Neuronal stem cell (in vitro differentiated cells): ENCODE data around the gene PDE9A.

Experiments used
- DNase-seq: peaks from one replicate; pipeline ENCODE4 v3.0.0-alpha.2; 2013; ENCODE audit warnings: low spot score
- H2AFZ ChIP-seq: one replicate; pipeline ENCODE4 v1.6.1; 2013; ENCODE audit warnings: mild to moderate bottlenecking, low read length, inconsistent platforms
- H2AK5ac ChIP-seq: 2 replicates; pipeline ENCODE4 v1.6.1; 2013; ENCODE audit warnings: low read depth, mild to moderate bottlenecking, inconsistent platforms, low read length, moderate library complexity, mixed read lengths
- H2BK120ac ChIP-seq: 2 replicates; pipeline ENCODE4 v1.6.1; 2013; ENCODE audit warnings: low read depth, mild to moderate bottlenecking, inconsistent platforms, low read length, moderate library complexity, mixed read lengths
- H2BK12ac ChIP-seq: one replicate; pipeline ENCODE4 v1.6.1; 2013; ENCODE audit warnings: low read length, inconsistent platforms
- H2BK15ac ChIP-seq: 2 replicates; pipeline ENCODE4 v1.6.1; 2013; ENCODE audit warnings: mild to moderate bottlenecking, low read length, inconsistent platforms, mixed read lengths
- H2BK5ac ChIP-seq: one replicate; pipeline ENCODE4 v1.6.1; 2013; ENCODE audit warnings: inconsistent platforms, mild to moderate bottlenecking, low read length, moderate library complexity
- H3K14ac ChIP-seq: one replicate; pipeline ENCODE4 v1.6.1; 2013; ENCODE audit warnings: low read length, inconsistent platforms
- H3K18ac ChIP-seq: 2 replicates; pipeline ENCODE4 v1.6.1; 2013; ENCODE audit warnings: low read length, inconsistent platforms
- H3K23ac ChIP-seq: 2 replicates; pipeline ENCODE4 v1.6.1; 2013; ENCODE audit warnings: low read depth, mild to moderate bottlenecking, mixed read lengths, low read length, inconsistent platforms; ENCODE audit not compliant: poor library complexity
- H3K27ac ChIP-seq: replicated peaks from 3 replicates; pipeline ENCODE4 v1.5.1; 2013; ENCODE audit warnings: low read length, inconsistent platforms
- H3K27me3 ChIP-seq, 3 experiments: 2 replicates each; pipeline ENCODE4 v1.6.1; 2013; ENCODE audit warnings: low read length in 3 of 3, mild to moderate bottlenecking in 2 of 3, inconsistent platforms in 1 of 3, low read depth in 1 of 3, mixed read lengths in 1 of 3, moderate library complexity in 1 of 3; ENCODE audit not compliant: control insufficient read depth in 3 of 3, insufficient read depth in 3 of 3
- H3K36me3 ChIP-seq, 2 donors: replicated peaks in 1 of 2; 2 replicates each; pipeline ENCODE4 v1.6.1; 2013; ENCODE audit warnings: low read length in 2 of 2; ENCODE audit not compliant: control insufficient read depth in 2 of 2, insufficient read depth in 2 of 2
- H3K4ac ChIP-seq: 2 replicates; pipeline ENCODE4 v1.6.1; 2013; ENCODE audit warnings: inconsistent platforms, mild to moderate bottlenecking, low read length, moderate library complexity
- H3K4me1 ChIP-seq, 2 donors: 1 replicate in 1 of 2; 2 replicates in 1 of 2; pipeline ENCODE4 v1.6.1; 2013; ENCODE audit warnings: low read length in 2 of 2, low read depth in 1 of 2; ENCODE audit not compliant: control insufficient read depth in 2 of 2, insufficient read depth in 1 of 2
- H3K4me2 ChIP-seq: one replicate; pipeline ENCODE4 v1.6.1; 2013; ENCODE audit warnings: mild to moderate bottlenecking, low read length, inconsistent platforms; ENCODE audit not compliant: insufficient read depth, poor library complexity, severe bottlenecking
- H3K4me3 ChIP-seq, 2 donors: 2 replicates each; pipeline ENCODE4 v1.5.1; 2013; ENCODE audit warnings: low read length in 2 of 2, mild to moderate bottlenecking in 2 of 2, inconsistent platforms in 1 of 2, moderate library complexity in 1 of 2
- H3K79me1 ChIP-seq: one replicate; pipeline ENCODE4 v1.6.1; 2013; ENCODE audit warnings: low read depth, mild to moderate bottlenecking, inconsistent platforms, low read length, moderate library complexity
- H3K9ac ChIP-seq: one replicate; pipeline ENCODE4 v1.6.1; 2013; ENCODE audit warnings: mild to moderate bottlenecking, low read depth, low read length, inconsistent platforms; ENCODE audit not compliant: poor library complexity
- H3K9me3 ChIP-seq, 2 donors: replicated peaks in 1 of 2; 2 replicates each; pipeline versions ENCODE3 to v1.6.1; 2013; ENCODE audit warnings: low read length in 2 of 2, mild to moderate bottlenecking in 2 of 2, inconsistent platforms in 1 of 2, low read depth in 1 of 2, mixed read lengths in 1 of 2, moderate library complexity in 1 of 2; ENCODE audit not compliant: control insufficient read depth in 2 of 2, insufficient read depth in 1 of 2
- H4K8ac ChIP-seq: one replicate; pipeline ENCODE4 v1.6.1; 2013; ENCODE audit warnings: low read depth, mild to moderate bottlenecking, inconsistent platforms, low read length, moderate library complexity
- H4K91ac ChIP-seq: one replicate; pipeline ENCODE4 v1.6.1; 2013; ENCODE audit warnings: low read length, low read depth, mild to moderate bottlenecking, inconsistent platforms; ENCODE audit not compliant: poor library complexity
- WGBS, 2 donors: extraction: QIAGEN DNeasy Blood & Tissue Kit; methylation state at CpG; one replicate each; pipeline ENCODE4 v1.1.7; 2013; ENCODE audit warnings: missing lambda C conversion rate in 2 of 2, mixed read lengths in 1 of 2; ENCODE audit not compliant: insufficient read length in 2 of 2, insufficient replicate concordance in 1 of 2; ENCODE audit errors: extremely low coverage in 2 of 2; 5-methylcytosine and 5-hydroxymethylcytosine counted together

The PDE9A gene

GRCh38 chr21:42770717-42771502 lies 117.5 kb downstream of the PDE9A start:
- no CpG with 5 or more reads among the region's 27 CpGs for WGBS, 2 donors
- H2BK12ac ChIP-seq, result no peak overlapping the region
- peaks cover 56 to 80% of the 10 kb centered on the region in 2 donors for H3K36me3 ChIP-seq
- peaks cover 0 to 6% of the 10 kb centered on the region in 2 donors for H3K9me3 ChIP-seq
- H3K14ac ChIP-seq, result no peak overlapping the region
- H3K27me3 ChIP-seq, result no peaks in the 10 kb centered on the region
- no peak overlapping the region for H2AK5ac ChIP-seq
- peak overlapping the region; percentile 57 for H3K9ac ChIP-seq
- no peak overlapping the region for H2BK15ac ChIP-seq
- no peak overlapping the region for H3K18ac ChIP-seq
- DNase-seq, result no peak
- no peak overlapping the region for H2BK120ac ChIP-seq
- H3K4me1 ChIP-seq, result no peaks in the 10 kb centered on the region
- no peak overlapping the region for H3K4me3 ChIP-seq
- H2BK5ac ChIP-seq, result no peak overlapping the region
- no peak overlapping the region for H4K91ac ChIP-seq
- no peaks in the 10 kb centered on the region for H3K79me1 ChIP-seq
- H3K23ac ChIP-seq, result peak overlapping the region; percentile 23
- no peak overlapping the region for H2AFZ ChIP-seq
- no peak overlapping the region for H4K8ac ChIP-seq
- no peak overlapping the region for H3K27ac ChIP-seq
- H3K4me2 ChIP-seq, result no peak overlapping the region
- no peak overlapping the region for H3K4ac ChIP-seq

GRCh38 chr21:42771503-42771805 lies 118.0 kb downstream of the PDE9A start:
- peak overlapping the region; percentile 23 for H3K23ac ChIP-seq
- H3K36me3 ChIP-seq, result peaks cover 58 to 78% of the 10 kb centered on the region in 2 donors
- H3K4ac ChIP-seq, result no peak overlapping the region
- H2BK120ac ChIP-seq, result no peak overlapping the region
- no peak overlapping the region for H2BK15ac ChIP-seq
- no peaks in the 10 kb centered on the region for H3K79me1 ChIP-seq
- no peak for DNase-seq
- no peak overlapping the region for H3K27ac ChIP-seq
- H3K4me2 ChIP-seq, result no peak overlapping the region
- no peak overlapping the region for H3K4me3 ChIP-seq
- H2AFZ ChIP-seq, result no peak overlapping the region
- WGBS, 2 donors, result no CpG with 5 or more reads among the region's 12 CpGs
- no peaks in the 10 kb centered on the region for H3K4me1 ChIP-seq
- no peak overlapping the region for H2BK5ac ChIP-seq
- H3K9ac ChIP-seq, result no peak overlapping the region
- H2BK12ac ChIP-seq, result no peak overlapping the region
- H3K9me3 ChIP-seq, result peaks cover 0 to 6% of the 10 kb centered on the region in 2 donors
- H3K27me3 ChIP-seq, result no peaks in the 10 kb centered on the region
- no peak overlapping the region for H4K91ac ChIP-seq
- H3K18ac ChIP-seq, result no peak overlapping the region
- no peak overlapping the region for H3K14ac ChIP-seq
- no peak overlapping the region for H4K8ac ChIP-seq
- no peak overlapping the region for H2AK5ac ChIP-seq

- no peak overlapping the region for H2AK5ac ChIP-seq
- H2BK15ac ChIP-seq, result no peak overlapping the region
- peaks cover 33 to 44% of the 10 kb centered on the region in 2 donors for H3K36me3 ChIP-seq
- no peak overlapping the region for H2BK5ac ChIP-seq
- H3K9ac ChIP-seq, result no peak overlapping the region
- no peaks in the 10 kb centered on the region for H3K79me1 ChIP-seq
- no peak overlapping the region for H3K4me3 ChIP-seq
- peaks cover 0 to 4% (median 0%) of the 10 kb centered on the region in 3 experiments for H3K27me3 ChIP-seq
- no peak overlapping the region for H3K4me2 ChIP-seq
- H3K18ac ChIP-seq, result no peak overlapping the region
- H2BK12ac ChIP-seq, result no peak overlapping the region
- H3K4ac ChIP-seq, result no peak overlapping the region
- WGBS, 2 donors, result no CpG with 5 or more reads among the region's 12 CpGs
- H3K27ac ChIP-seq, result no peak overlapping the region
- no peak for DNase-seq
- H3K4me1 ChIP-seq, result peaks cover 5 to 18% of the 10 kb centered on the region in 2 donors
- no peak overlapping the region for H2AFZ ChIP-seq
- no peak overlapping the region for H2BK120ac ChIP-seq
- H3K23ac ChIP-seq, result no peak overlapping the region
- H4K91ac ChIP-seq, result no peak overlapping the region
- no peak overlapping the region for H3K14ac ChIP-seq
- peaks cover 0 to 6% of the 10 kb centered on the region in 2 donors for H3K9me3 ChIP-seq
- no peak overlapping the region for H4K8ac ChIP-seq
Measured at GRCh38 chr21:42775123-42775522, 121.7 kb downstream of the PDE9A start.

GRCh38 chr21:42775891-42776290 lies 122.5 kb downstream of the PDE9A start:
- peaks cover 0 to 8% (median 0%) of the 10 kb centered on the region in 3 experiments for H3K27me3 ChIP-seq
- H2AFZ ChIP-seq, result no peak overlapping the region
- no peak overlapping the region for H4K91ac ChIP-seq
- DNase-seq, result no peak
- H3K23ac ChIP-seq, result no peak overlapping the region
- H2BK5ac ChIP-seq, result no peak overlapping the region
- H3K36me3 ChIP-seq, result peaks cover 28 to 36% of the 10 kb centered on the region in 2 donors
- no peak overlapping the region for H2AK5ac ChIP-seq
- no peak overlapping the region for H3K4ac ChIP-seq
- WGBS, 2 donors, result no CpG with 5 or more reads among the region's 13 CpGs
- H3K4me1 ChIP-seq, result peaks cover 8 to 21% of the 10 kb centered on the region in 2 donors
- H2BK15ac ChIP-seq, result no peak overlapping the region
- no peak overlapping the region for H3K27ac ChIP-seq
- peaks cover 0 to 6% of the 10 kb centered on the region in 2 donors for H3K9me3 ChIP-seq
- no peaks in the 10 kb centered on the region for H3K79me1 ChIP-seq
- H4K8ac ChIP-seq, result no peak overlapping the region
- no peak overlapping the region for H3K14ac ChIP-seq
- H2BK120ac ChIP-seq, result no peak overlapping the region
- H2BK12ac ChIP-seq, result no peak overlapping the region
- H3K4me2 ChIP-seq, result no peak overlapping the region
- no peak overlapping the region for H3K9ac ChIP-seq
- no peak overlapping the region for H3K4me3 ChIP-seq
- no peak overlapping the region for H3K18ac ChIP-seq
